Measurements from ENCODE around the gene GDF10. TPM values are rescaled to one million over a fixed set of nuclear protein-coding genes. Genes with fewer than 3 reads are reported as not detected.

The GDF10 gene
- total RNA-seq, 1 experiment from 2014 or later = 0.20 TPM

DNA sequence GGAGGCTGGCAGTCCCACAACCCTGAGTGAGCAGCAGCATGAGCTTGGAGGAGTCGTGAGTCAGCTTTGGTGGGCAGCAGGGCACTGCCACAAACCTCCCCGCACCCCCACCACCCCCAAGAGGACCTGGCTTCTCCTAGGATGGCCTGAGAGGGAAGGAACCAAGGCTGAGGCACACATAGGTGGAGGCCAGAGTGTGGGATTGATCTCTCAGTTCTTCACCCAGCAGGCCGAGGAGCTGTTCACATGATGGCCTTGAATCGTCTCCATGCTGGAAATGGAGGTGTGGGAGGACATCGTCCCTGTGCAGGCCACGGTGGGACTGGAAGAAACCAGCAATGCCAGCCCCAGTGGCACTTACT is 17.4 kb upstream of the GDF10 start:
- no peak overlapping the region for H3K56ac ChIP-seq (ENCODE audit: insufficient read length, low read depth, low read length)
- Mint-ChIP-seq H3K4me3 (no peak overlapping the region), H3K27me3 (ENCODE audit: low read depth) (peaks cover 10% of the 10 kb centered on the region), H3K27ac (no peak overlapping the region), H3K9me3 (no peaks in the 10 kb centered on the region), H3K36me3 (ENCODE audit: insufficient read depth in 1 of 3, low read depth in 3 of 3) (no peaks in the 10 kb centered on the region; a peak in 1 of 7 replicates), H3K4me1 (peaks cover under 1 to 4% of the 10 kb centered on the region in 2 experiments; a peak in 3 of 4 replicates)
- no peak overlapping the region for H2BK20ac ChIP-seq (ENCODE audit: low read depth, low read length, poor library complexity, severe bottlenecking)
- no peaks in the 10 kb centered on the region for H3K79me1 ChIP-seq (ENCODE audit: insufficient read depth, low read depth, low read length, poor library complexity, severe bottlenecking)
- no peak overlapping the region for H3K4ac ChIP-seq (ENCODE audit: low read depth, low read length)
- WGBS (ENCODE audit: extremely low coverage, insufficient read length, low lambda C conversion rate) = no CpG with 5 or more reads among the region's 6 CpGs
- H2AK5ac ChIP-seq (ENCODE audit: insufficient read length, low read length) = no peak overlapping the region
- no peak overlapping the region for H2BK120ac ChIP-seq (ENCODE audit: low read depth, low read length, poor library complexity, severe bottlenecking)
- H3K23ac ChIP-seq (ENCODE audit: insufficient read length, low read depth, low read length) = no peak overlapping the region
- no peak overlapping the region for H4K91ac ChIP-seq (ENCODE audit: insufficient read length, low read depth, low read length)
- H3K27ac ChIP-seq (ENCODE audit: insufficient read length, low read depth, low read length) = no peak overlapping the region
- no peak overlapping the region for H4K5ac ChIP-seq (ENCODE audit: insufficient read length, low read depth, low read length)
- TF ChIP-seq, protein P1, sequence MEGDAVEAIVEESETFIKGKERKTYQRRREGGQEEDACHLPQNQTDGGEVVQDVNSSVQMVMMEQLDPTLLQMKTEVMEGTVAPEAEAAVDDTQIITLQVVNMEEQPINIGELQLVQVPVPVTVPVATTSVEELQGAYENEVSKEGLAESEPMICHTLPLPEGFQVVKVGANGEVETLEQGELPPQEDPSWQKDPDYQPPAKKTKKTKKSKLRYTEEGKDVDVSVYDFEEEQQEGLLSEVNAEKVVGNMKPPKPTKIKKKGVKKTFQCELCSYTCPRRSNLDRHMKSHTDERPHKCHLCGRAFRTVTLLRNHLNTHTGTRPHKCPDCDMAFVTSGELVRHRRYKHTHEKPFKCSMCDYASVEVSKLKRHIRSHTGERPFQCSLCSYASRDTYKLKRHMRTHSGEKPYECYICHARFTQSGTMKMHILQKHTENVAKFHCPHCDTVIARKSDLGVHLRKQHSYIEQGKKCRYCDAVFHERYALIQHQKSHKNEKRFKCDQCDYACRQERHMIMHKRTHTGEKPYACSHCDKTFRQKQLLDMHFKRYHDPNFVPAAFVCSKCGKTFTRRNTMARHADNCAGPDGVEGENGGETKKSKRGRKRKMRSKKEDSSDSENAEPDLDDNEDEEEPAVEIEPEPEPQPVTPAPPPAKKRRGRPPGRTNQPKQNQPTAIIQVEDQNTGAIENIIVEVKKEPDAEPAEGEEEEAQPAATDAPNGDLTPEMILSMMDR (conservative IDR thresholded peaks at IDR 0.05) = no peak
- H3T11ph ChIP-seq (ENCODE audit: low read length) = no peak overlapping the region
- DNase-seq = no peak
- no peaks in the 10 kb centered on the region for H3K23me2 ChIP-seq (ENCODE audit: insufficient read length, low read depth, low read length, poor library complexity, severe bottlenecking)
- no peaks in the 10 kb centered on the region for H4K20me1 ChIP-seq (ENCODE audit: control insufficient read depth, insufficient read depth, insufficient read length)
- no peak overlapping the region; the same call in 1 of the 2 replicates for H3K14ac ChIP-seq (ENCODE audit: insufficient read depth, low read length)
- H3K27me3 ChIP-seq (ENCODE audit: insufficient read depth, low read length) = no peaks in the 10 kb centered on the region
- no peak overlapping the region for H2BK12ac ChIP-seq (ENCODE audit: insufficient read length, low read depth, low read length)
- H2BK15ac ChIP-seq (ENCODE audit: low read depth, low read length) = no peak overlapping the region
- H3K9me3 ChIP-seq (ENCODE audit: control insufficient read depth, low read depth, low read length) = no peaks in the 10 kb centered on the region
- H3K4me2 ChIP-seq (ENCODE audit: insufficient read depth, insufficient read length, low read length) = no peak overlapping the region
- H2AFZ ChIP-seq (ENCODE audit: low read length) = no peak overlapping the region
- no peak overlapping the region for H3K18ac ChIP-seq (ENCODE audit: insufficient read length, low read depth, low read length)
- H2BK5ac ChIP-seq (ENCODE audit: insufficient read length, low read length) = no peak overlapping the region
- no peaks in the 10 kb centered on the region for H3K79me2 ChIP-seq (ENCODE audit: insufficient read depth, low read length)
- H3K4me1 ChIP-seq (ENCODE audit: insufficient read depth, low read length) = no peaks in the 10 kb centered on the region; the same call in 1 of the 2 replicates
- no peak overlapping the region for H3K9ac ChIP-seq (ENCODE audit: extremely low read depth, insufficient read length, low read length)
- H4K8ac ChIP-seq (replicated peaks; ENCODE audit: insufficient read length, low read depth, low read length) = no peak overlapping the region
